ENCODE data around the gene ANGPTL1. TPM values are rescaled to one million over a fixed set of nuclear protein-coding genes. Genes with fewer than 3 reads are reported as not detected.
A peak's percentile ranks its signal among the peaks of the same experiment; 100 is the strongest.
"Not testable (repeated sequence)": the region's sequence is repeated elsewhere in the genome, so short reads cannot be mapped to it uniquely, and the experiment has no call there.

Gene ANGPTL1
- total RNA-seq, 1 donor, result not detected

- no peak for DNase-seq (ENCODE audit: low read depth in 2 of 3, low spot score in 2 of 3)
Measured at GRCh38 chr1:178868706-178869105, 2.2 kb downstream of the ANGPTL1 start.

DNA sequence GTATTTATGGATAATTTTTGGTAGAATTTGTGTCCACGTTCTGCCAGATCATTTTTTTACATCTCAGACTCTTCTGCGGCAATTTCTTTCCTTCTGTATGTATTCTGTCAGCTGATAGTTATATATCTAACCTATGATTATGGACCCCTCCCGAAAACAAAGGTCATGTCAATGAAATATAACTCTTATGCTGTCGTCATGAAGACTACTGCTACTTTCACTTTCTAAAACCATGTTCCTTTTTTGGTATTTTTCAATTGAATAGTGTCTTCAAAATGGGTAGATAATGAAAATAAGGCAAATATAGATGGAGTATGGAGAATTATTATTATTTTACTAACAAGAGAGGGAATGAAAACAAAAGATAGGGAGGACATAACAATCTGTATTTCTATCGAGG, 3.2 kb downstream of the ANGPTL1 start:
- DNase-seq (ENCODE audit: low read depth in 2 of 3, low spot score in 2 of 3), result peak in 1 of 3 donors; percentile 7

- no peak for DNase-seq (ENCODE audit: low read depth in 2 of 3, low spot score in 2 of 3)
Measured at GRCh38 chr1:178864326-178864725, 6.6 kb downstream of the ANGPTL1 start.

GRCh38 chr1:178862864-178863263, 8.0 kb downstream of the ANGPTL1 start:
- no peak for DNase-seq (ENCODE audit: low read depth in 2 of 3, low spot score in 2 of 3)

DNA sequence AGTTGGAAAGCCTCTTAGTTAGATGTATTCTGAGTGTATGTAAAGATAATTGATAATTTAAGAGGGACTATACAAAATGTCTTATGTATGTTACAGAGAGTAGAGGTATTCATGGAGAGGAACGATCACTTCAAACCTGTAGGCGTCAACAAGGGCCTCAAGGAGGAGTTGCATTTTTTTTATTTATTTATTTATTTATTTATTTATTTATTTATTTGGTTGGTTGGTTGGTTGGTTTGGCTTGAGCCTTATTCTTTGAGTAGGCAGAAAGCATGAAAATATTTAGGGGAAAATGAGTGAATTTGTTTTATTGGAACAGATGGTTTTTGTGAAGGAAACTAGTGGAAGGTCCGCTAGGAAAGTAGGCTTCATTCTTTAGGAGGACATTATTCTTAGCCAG, 8.5 kb downstream of the ANGPTL1 start:
- no peak for DNase-seq (ENCODE audit: low read depth in 2 of 3, low spot score in 2 of 3)

DNA sequence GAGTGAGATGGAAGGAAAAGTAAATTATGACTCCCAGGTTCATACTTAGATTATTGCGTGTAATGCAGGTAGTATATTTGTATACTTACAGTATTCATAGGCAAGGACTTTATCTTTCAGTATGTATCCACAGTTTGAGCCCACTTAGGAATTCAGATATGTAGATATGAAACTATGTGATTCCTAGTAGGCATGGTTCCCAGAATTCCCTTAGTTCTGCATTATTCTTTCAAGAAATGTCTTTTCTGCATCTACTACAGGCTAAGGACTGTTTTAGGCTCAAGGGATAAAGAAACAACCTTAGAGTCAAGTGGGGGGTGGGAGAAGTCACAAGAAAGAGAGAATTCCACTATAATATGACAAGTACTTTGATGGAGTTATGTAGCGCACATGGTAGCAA, 13.8 kb downstream of the ANGPTL1 start:
- no peak for DNase-seq (ENCODE audit: low read depth in 2 of 3, low spot score in 2 of 3)

DNA sequence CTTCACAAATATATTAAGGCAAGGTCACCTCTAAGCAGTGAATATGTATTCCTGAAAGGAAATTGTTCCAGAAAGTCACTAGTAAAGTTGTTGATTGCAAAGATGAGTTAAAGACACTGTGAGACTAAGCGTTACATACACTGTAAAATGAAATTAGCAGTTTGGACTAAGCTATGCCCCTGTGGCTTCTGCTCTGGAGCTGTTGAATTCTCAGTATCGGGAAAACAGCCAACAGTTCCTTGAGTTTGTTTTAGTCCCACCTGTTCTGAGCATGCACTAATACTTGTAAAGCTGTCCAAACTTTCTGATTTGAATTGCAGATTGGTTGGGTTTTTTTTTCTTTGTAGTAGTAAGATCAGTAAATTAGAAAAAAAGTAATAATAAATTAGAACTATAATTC, 21.0 kb downstream of the ANGPTL1 start:
- no peak for DNase-seq (ENCODE audit: low read depth in 2 of 3, low spot score in 2 of 3)

- DNase-seq (ENCODE audit: low read depth in 2 of 3, low spot score in 2 of 3), result not testable (repeated sequence)
Measured at GRCh38 chr1:178847919-178848318, 23.0 kb downstream of the ANGPTL1 start.

DNA sequence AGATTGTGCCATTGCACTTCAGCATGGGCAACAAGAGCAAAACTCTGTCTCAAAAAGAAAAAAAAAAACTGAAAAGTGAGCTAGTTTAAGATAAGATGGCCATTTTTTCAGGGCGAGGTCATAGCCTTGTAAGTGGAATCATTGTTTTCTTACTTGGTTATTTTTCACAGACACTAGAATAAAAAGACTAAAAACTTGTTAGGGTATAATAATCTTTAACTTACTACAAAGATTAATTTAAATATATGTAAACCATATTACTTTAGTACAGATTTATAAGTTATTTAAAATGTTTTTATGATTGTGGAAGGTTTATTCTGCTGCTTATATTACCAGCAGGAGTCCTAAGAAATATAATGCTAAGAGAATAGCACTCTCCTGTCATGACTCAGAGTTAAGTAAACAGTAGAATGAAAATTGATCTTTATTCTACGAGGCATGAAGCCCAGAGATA, 23.5 kb downstream of the ANGPTL1 start:
- no peak for DNase-seq (ENCODE audit: low read depth in 2 of 3, low spot score in 2 of 3)

DNA sequence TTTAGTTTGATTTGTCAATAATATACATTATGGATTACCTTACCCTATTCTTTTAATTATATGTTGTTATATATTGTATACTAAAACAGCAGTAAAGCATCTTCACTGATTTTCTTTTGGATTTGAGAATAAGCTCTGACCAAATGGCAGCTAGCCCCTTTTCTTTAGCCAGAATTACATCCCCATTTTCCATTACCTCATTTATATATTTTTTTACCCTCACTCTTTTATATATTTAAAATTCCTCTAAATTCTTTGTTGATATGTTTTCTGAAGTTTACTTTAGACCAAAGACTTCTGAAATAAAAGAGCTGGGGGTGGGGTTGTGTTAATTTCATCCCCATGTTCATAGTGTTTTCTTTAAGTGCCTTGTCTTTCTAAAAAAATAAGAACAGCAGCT, 24.6 kb downstream of the ANGPTL1 start:
- DNase-seq (ENCODE audit: low read depth in 2 of 3, low spot score in 2 of 3), result no peak

- no peak for DNase-seq (ENCODE audit: low read depth in 2 of 3, low spot score in 2 of 3)
Measured at GRCh38 chr1:178844436-178844835, 26.4 kb downstream of the ANGPTL1 start.

- no peak for DNase-seq (ENCODE audit: low read depth in 2 of 3, low spot score in 2 of 3)
Measured at GRCh38 chr1:178825167-178825566, 45.7 kb downstream of the ANGPTL1 start.

GRCh38 chr1:178821134-178821866, 49.6 kb downstream of the ANGPTL1 start:
- no peak for DNase-seq (ENCODE audit: low read depth in 2 of 3, low spot score in 2 of 3)

DNA sequence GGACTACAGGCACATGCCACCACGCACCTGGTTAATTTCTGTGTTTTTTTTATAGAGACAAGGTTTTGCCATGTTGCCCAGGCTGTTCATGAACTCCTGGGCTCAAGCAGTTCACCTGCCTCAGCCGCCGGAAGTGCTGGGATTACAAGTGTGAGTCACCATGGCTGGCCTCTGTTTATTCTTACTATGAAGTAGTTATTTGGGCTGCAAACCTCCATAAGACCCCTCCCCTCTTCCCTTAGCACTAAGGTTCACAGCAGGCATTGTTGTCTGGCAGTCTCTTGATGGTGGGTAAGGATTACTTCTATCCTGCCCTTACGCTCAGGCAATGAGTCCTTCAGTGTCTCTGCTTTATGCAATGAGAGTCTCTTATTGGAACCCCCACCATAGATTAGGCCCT, 51.8 kb downstream of the ANGPTL1 start:
- DNase-seq (ENCODE audit: low read depth in 2 of 3, low spot score in 2 of 3), result no peak

DNA sequence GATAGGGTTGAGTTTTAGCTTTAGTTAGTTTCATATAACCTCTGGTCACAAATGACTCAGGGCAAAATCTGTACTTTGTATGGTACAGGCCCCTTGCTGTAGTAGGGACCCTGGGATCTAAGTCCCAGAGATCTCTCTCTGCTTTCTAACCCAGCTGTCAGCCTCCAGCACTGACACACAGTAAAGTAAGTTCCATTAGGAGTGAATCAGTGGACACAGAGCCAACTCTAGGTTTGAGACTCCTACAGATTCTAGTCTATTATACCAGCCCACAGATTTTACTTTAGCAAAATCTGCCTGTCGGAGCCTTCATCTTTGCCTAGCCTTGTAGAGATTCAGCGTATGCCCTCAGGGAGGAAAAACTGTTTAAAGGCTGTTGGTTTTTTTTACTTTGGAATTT, 52.5 kb downstream of the ANGPTL1 start:
- no peak for DNase-seq (ENCODE audit: low read depth in 2 of 3, low spot score in 2 of 3)

- no peak for DNase-seq (ENCODE audit: low read depth in 2 of 3, low spot score in 2 of 3)
Measured at GRCh38 chr1:178810585-178810984, 60.3 kb downstream of the ANGPTL1 start.

GRCh38 chr1:178808529-178808928, 62.3 kb downstream of the ANGPTL1 start:
- no peak for DNase-seq (ENCODE audit: low read depth in 2 of 3, low spot score in 2 of 3)

DNA sequence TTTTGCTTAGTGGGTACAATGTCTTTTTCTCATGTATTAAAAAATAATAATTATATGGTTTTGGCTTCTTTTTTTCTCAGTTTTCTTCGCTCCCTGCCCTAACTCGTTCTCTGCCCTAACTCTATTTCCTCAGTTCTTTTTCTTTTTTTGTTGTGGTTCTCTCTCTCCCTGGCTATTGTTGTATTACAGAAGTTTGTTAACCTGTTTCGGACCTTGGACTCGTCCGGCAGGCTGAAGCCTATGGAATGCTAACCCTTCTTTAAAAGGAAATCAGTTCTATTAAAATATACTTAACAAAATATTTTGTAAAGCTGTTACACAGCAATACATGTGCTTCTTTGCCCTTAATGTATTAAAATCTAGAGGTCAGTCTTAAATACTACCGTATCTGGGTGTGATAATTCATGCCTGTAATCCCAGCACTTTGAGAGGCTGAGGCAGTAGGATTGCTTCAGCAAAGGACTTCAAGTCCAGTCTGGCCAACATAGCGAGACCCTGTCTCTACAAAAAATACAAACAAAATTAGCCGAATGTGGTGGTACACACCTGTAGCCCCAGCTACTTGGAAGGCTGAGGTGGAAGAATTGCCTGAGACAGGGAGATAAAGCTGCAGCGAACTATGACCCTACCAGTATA, 64.1 kb downstream of the ANGPTL1 start:
- no peak for DNase-seq (ENCODE audit: low read depth in 2 of 3, low spot score in 2 of 3)

GRCh38 chr1:178802873-178803272, 68.0 kb downstream of the ANGPTL1 start:
- no peak for DNase-seq (ENCODE audit: low read depth in 2 of 3, low spot score in 2 of 3)
